ENCODE measurements around the gene C10orf53. TPM values are rescaled to one million over a fixed set of nuclear protein-coding genes. Genes with fewer than 3 reads are reported as not detected.
"Not testable (repeated sequence)": the region's sequence is repeated elsewhere in the genome, so short reads cannot be mapped to it uniquely, and the experiment has no call there.

The C10orf53 gene
- total RNA-seq, 1 experiment from 2014 or later, result not detected

DNA sequence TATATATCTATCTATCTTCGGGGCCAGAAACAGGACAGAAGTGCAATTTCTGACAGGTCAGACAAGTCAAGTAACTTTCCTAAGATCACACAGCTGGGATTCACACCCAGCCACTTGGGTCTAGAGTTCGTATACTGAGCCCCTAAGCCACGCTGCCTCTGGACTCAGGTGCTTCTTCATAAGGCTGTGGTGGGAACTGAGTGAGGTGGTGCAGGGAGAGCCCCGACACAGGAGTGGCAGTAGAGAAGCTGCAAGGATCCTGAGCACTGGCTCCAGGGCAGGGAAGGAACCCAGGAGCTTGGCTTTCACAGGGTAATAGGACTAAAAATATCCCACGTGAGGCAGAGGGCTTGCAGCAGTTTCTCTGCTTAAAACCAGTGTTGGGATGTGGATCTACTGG is 33.8 kb downstream of the C10orf53 start:
- in situ Hi-C loops (cut with HindIII; ENCODE audit: low pct_unique_long_range_greater_than_20kb, low sequenced_read_pairs) (no loop called here), intact Hi-C loops (cut with micrococcal nuclease; ENCODE audit: unreplicated experiment) (no loop called here)
- H3K4me3 ChIP-seq (ENCODE audit: low read depth in 2 of 2, low read length in 2 of 2), result no peak overlapping the region
- no peaks in the 10 kb centered on the region for H3K36me3 ChIP-seq (ENCODE audit: control insufficient read depth, insufficient read depth, low read length)
- H3K27ac ChIP-seq (ENCODE audit: low read length), result no peak overlapping the region
- H3K4me1 ChIP-seq (ENCODE audit: control insufficient read depth, insufficient read depth, low read length), result no peaks in the 10 kb centered on the region
- CTCF ChIA-PET, result no interaction called here
- DNase-seq (ENCODE audit: low read depth, low spot score), result no peak
- no peaks in the 10 kb centered on the region for H3K9me3 ChIP-seq (ENCODE audit: control insufficient read depth, insufficient read depth, low read depth, low read length)
- POLR2A ChIA-PET, result no interaction called here
- TF ChIP-seq TCF7L2 (IDR thresholded peaks at IDR 0.05; ENCODE audit: low read depth, low read length), result no peak
- TF ChIP-seq SIN3A (IDR thresholded peaks at IDR 0.05; ENCODE audit: borderline replicate concordance, insufficient read depth, low read depth, low read length), result no peak
- TF ChIP-seq, protein P1, sequence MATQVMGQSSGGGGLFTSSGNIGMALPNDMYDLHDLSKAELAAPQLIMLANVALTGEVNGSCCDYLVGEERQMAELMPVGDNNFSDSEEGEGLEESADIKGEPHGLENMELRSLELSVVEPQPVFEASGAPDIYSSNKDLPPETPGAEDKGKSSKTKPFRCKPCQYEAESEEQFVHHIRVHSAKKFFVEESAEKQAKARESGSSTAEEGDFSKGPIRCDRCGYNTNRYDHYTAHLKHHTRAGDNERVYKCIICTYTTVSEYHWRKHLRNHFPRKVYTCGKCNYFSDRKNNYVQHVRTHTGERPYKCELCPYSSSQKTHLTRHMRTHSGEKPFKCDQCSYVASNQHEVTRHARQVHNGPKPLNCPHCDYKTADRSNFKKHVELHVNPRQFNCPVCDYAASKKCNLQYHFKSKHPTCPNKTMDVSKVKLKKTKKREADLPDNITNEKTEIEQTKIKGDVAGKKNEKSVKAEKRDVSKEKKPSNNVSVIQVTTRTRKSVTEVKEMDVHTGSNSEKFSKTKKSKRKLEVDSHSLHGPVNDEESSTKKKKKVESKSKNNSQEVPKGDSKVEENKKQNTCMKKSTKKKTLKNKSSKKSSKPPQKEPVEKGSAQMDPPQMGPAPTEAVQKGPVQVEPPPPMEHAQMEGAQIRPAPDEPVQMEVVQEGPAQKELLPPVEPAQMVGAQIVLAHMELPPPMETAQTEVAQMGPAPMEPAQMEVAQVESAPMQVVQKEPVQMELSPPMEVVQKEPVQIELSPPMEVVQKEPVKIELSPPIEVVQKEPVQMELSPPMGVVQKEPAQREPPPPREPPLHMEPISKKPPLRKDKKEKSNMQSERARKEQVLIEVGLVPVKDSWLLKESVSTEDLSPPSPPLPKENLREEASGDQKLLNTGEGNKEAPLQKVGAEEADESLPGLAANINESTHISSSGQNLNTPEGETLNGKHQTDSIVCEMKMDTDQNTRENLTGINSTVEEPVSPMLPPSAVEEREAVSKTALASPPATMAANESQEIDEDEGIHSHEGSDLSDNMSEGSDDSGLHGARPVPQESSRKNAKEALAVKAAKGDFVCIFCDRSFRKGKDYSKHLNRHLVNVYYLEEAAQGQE (IDR thresholded peaks at IDR 0.05; ENCODE audit: insufficient read depth in 1 of 2, low read depth in 2 of 2, low read length in 1 of 2), result no peak
- no peak for TF ChIP-seq POLR2AphosphoS5 (IDR thresholded peaks at IDR 0.05; ENCODE audit: low read depth, low read length)
- TF ChIP-seq, protein P2, sequence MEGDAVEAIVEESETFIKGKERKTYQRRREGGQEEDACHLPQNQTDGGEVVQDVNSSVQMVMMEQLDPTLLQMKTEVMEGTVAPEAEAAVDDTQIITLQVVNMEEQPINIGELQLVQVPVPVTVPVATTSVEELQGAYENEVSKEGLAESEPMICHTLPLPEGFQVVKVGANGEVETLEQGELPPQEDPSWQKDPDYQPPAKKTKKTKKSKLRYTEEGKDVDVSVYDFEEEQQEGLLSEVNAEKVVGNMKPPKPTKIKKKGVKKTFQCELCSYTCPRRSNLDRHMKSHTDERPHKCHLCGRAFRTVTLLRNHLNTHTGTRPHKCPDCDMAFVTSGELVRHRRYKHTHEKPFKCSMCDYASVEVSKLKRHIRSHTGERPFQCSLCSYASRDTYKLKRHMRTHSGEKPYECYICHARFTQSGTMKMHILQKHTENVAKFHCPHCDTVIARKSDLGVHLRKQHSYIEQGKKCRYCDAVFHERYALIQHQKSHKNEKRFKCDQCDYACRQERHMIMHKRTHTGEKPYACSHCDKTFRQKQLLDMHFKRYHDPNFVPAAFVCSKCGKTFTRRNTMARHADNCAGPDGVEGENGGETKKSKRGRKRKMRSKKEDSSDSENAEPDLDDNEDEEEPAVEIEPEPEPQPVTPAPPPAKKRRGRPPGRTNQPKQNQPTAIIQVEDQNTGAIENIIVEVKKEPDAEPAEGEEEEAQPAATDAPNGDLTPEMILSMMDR (IDR thresholded peaks at IDR 0.05), result no peak
- 0 out of 2 replicates have a peak, but pooled peaks cover 2% of the 10 kb centered on the region for H3K27me3 ChIP-seq (ENCODE audit: control insufficient read depth, insufficient read depth, low read length)
- BruUV-seq (replicated peaks), result no TSS peak
- ATAC-seq, result no peak

DNA sequence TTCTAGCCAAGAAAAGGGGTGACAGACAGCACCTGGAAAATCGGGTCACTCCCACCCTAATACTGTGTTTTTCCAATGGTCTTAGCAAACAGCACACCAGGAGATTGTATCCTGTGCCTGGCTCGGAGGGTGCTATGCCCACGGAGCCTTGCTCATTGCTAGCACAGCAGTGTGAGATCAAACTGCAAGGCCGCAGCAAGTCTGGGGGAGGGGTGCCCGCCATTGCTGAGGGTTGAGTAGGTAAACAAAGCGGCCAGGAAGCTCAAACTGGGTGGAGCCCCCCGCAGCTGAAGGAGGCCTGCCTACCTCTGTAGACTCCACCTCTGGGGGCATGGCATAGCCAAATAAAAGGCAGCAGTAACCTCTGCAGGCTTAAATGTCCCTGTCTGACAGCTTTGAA is 35.7 kb downstream of the C10orf53 start:
- intact Hi-C loops (cut with micrococcal nuclease; ENCODE audit: unreplicated experiment); ATAC-seq; H3K9me3 ChIP-seq (ENCODE audit: control insufficient read depth, insufficient read depth, low read depth, low read length); BruUV-seq (replicated peaks); in situ Hi-C loops (cut with HindIII; ENCODE audit: low pct_unique_long_range_greater_than_20kb, low sequenced_read_pairs); H3K4me3 ChIP-seq (ENCODE audit: low read depth in 2 of 2, low read length in 2 of 2); CTCF ChIA-PET; H3K27ac ChIP-seq (ENCODE audit: low read length); DNase-seq (ENCODE audit: low read depth, low spot score); H3K27me3 ChIP-seq (ENCODE audit: control insufficient read depth, insufficient read depth, low read length); H3K36me3 ChIP-seq (ENCODE audit: control insufficient read depth, insufficient read depth, low read length); POLR2A ChIA-PET; H3K4me1 ChIP-seq (ENCODE audit: control insufficient read depth, insufficient read depth, low read length): not testable (repeated sequence)

DNA sequence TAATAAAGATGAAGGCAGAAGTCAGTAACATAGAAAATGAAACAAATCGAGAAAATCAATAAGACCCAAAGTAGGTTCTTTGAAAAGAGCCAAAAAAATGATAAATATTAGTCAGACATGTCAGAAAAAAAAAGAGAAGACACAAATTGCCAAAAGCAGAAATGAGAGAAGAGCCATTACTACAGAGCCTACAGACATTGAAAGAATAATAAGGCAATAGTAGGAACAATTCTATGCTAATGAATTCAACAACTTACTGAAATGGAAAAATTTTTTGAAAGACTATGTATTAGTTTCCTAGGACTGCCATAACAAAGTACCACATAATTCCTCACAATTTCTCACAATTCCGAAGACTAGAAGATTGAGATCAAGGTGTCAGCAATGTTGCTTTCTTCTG is 47.1 kb downstream of the C10orf53 start:
- H3K4me3 ChIP-seq (ENCODE audit: low read depth in 2 of 2, low read length in 2 of 2), result no peak overlapping the region
- TF ChIP-seq TCF7L2 (IDR thresholded peaks at IDR 0.05; ENCODE audit: low read depth, low read length) (no peak), SIN3A (IDR thresholded peaks at IDR 0.05; ENCODE audit: borderline replicate concordance, insufficient read depth, low read depth, low read length) (no peak), POLR2AphosphoS5 (IDR thresholded peaks at IDR 0.05; ENCODE audit: low read depth, low read length) (no peak)
- TF ChIP-seq, protein P2 (IDR thresholded peaks at IDR 0.05), result no peak
- TF ChIP-seq, protein P1 (IDR thresholded peaks at IDR 0.05; ENCODE audit: insufficient read depth in 1 of 2, low read depth in 2 of 2, low read length in 1 of 2), result no peak
- no peaks in the 10 kb centered on the region; the same call in 1 of the 2 replicates for H3K27me3 ChIP-seq (ENCODE audit: control insufficient read depth, insufficient read depth, low read length)
- no peaks in the 10 kb centered on the region for H3K4me1 ChIP-seq (ENCODE audit: control insufficient read depth, insufficient read depth, low read length)
- CTCF ChIA-PET, result no interaction called here
- DNase-seq (ENCODE audit: low read depth, low spot score) (no peak), ATAC-seq (no peak)
- H3K36me3 ChIP-seq (ENCODE audit: control insufficient read depth, insufficient read depth, low read length), result no peaks in the 10 kb centered on the region
- no TSS peak for BruUV-seq (replicated peaks)
- no peak overlapping the region for H3K27ac ChIP-seq (ENCODE audit: low read length)
- H3K9me3 ChIP-seq (ENCODE audit: control insufficient read depth, insufficient read depth, low read depth, low read length), result no peaks in the 10 kb centered on the region
- in situ Hi-C loops (cut with HindIII; ENCODE audit: low pct_unique_long_range_greater_than_20kb, low sequenced_read_pairs) (no loop called here), intact Hi-C loops (cut with micrococcal nuclease; ENCODE audit: unreplicated experiment) (loop anchor here (2.0 kb wide), 1 partner anchor 24 kb away; no protein-coding TSS in a partner anchor)
- POLR2A ChIA-PET, result no interaction called here

Data from Panc1 (cell line).